NCI-H524 (cell line): Measurements from ENCODE around the gene SRSF2.
A peak's percentile ranks its signal among the peaks of the same experiment; 100 is the strongest.
"Not testable (repeated sequence)": the region's sequence is repeated elsewhere in the genome, so short reads cannot be mapped to it uniquely, and the experiment has no call there.

Experiments used
- DNase-seq, 2 experiments: peaks; one replicate each; lab custom pipeline; 2025; lab: John Stamatoyannopoulos, UW

SRSF2 gene

GRCh38 chr17:76720941-76721340 lies 16.2 kb downstream of the SRSF2 start:
- no peak for DNase-seq

GRCh38 chr17:76720211-76720610 lies 16.9 kb downstream of the SRSF2 start:
- DNase-seq, result no peak

GRCh38 chr17:76718516-76718915 lies 18.6 kb downstream of the SRSF2 start:
- DNase-seq, result no peak

- no peak for DNase-seq
Observed at GRCh38 chr17:76716839-76717215, 20.3 kb downstream of the SRSF2 start.

GRCh38 chr17:76716146-76716838 lies 20.8 kb downstream of the SRSF2 start:
- peak in 1 of 2 experiments; percentile 52 for DNase-seq

GRCh38 chr17:76715496-76715830 lies 21.7 kb downstream of the SRSF2 start:
- no peak for DNase-seq

- peak in 1 of 2 experiments; percentile 70 for DNase-seq
Observed at GRCh38 chr17:76714822-76715495, 22.2 kb downstream of the SRSF2 start.

- DNase-seq, result no peak
Observed at GRCh38 chr17:76714336-76714735, 22.8 kb downstream of the SRSF2 start.

- DNase-seq, result no peak
Observed at GRCh38 chr17:76713765-76714164, 23.4 kb downstream of the SRSF2 start.

GRCh38 chr17:76712321-76712720 lies 24.8 kb downstream of the SRSF2 start:
- not testable (repeated sequence) for DNase-seq

GRCh38 chr17:76710863-76711611 lies 26.1 kb downstream of the SRSF2 start, which contains the start of gene MXRA7:
MXRA7 (minus strand) TSS chr17:76710965; CDS start chr17:76710946, 19 bp downstream.
- peak; percentile 93 for DNase-seq

- DNase-seq, result peak in 1 of 2 experiments; percentile 47
Observed at GRCh38 chr17:76709951-76710862, 26.9 kb downstream of the SRSF2 start.

GRCh38 chr17:76709077-76709950 lies 27.8 kb downstream of the SRSF2 start:
- peak; percentile 71 to 87 for DNase-seq

- peak; percentile 97 to 98 for DNase-seq
Observed at GRCh38 chr17:76707985-76708807, 28.9 kb downstream of the SRSF2 start.

- DNase-seq, result no peak
Observed at GRCh38 chr17:76706817-76707216, 30.3 kb downstream of the SRSF2 start.

GRCh38 chr17:76704805-76705204 lies 32.3 kb downstream of the SRSF2 start:
- no peak for DNase-seq

- DNase-seq, result no peak
Observed at GRCh38 chr17:76702941-76703637, 34.0 kb downstream of the SRSF2 start.

- no peak for DNase-seq
Observed at GRCh38 chr17:76702076-76702475, 35.1 kb downstream of the SRSF2 start.

GRCh38 chr17:76701471-76701967 lies 35.6 kb downstream of the SRSF2 start:
- DNase-seq, result no peak
